Spinal cord (tissue), 10 donors: ENCODE measurements around the gene IGF2R. TPM values are rescaled to one million over a fixed set of nuclear protein-coding genes. Genes with fewer than 3 reads are reported as not detected.

Experiments
- DNase-seq, 6 donors: peaks; one replicate each; pipeline versions ENCODE4 v3.0.0 to v3.0.0-alpha.2; 2013 to 2015; ENCODE audit warnings: low spot score in 6 of 6, low read depth in 4 of 6
- H3K27ac ChIP-seq: one replicate; pipeline ENCODE4 v1.5.1; 2013; ENCODE audit warnings: low read depth, low read length, control low read depth
- H3K27me3 ChIP-seq: one replicate; pipeline ENCODE4 v1.6.1; 2013; ENCODE audit warnings: low read length; ENCODE audit not compliant: control insufficient read depth, insufficient read depth
- H3K36me3 ChIP-seq: one replicate; pipeline ENCODE4 v1.6.1; 2013; ENCODE audit warnings: low read length; ENCODE audit not compliant: control insufficient read depth, insufficient read depth
- H3K4me1 ChIP-seq: one replicate; pipeline ENCODE4 v1.6.1; 2013; ENCODE audit warnings: low read length; ENCODE audit not compliant: control insufficient read depth, insufficient read depth
- H3K4me3 ChIP-seq: one replicate; pipeline ENCODE4 v1.5.1; 2013; ENCODE audit warnings: low read depth, low read length, control low read depth
- H3K9me3 ChIP-seq: one replicate; pipeline ENCODE4 v1.6.1; 2013; ENCODE audit warnings: low read length; ENCODE audit not compliant: control insufficient read depth, insufficient read depth
- WGBS: methylation state at CpG from one replicate; pipeline ENCODE4 v1.1.5; 2013; ENCODE audit warnings: missing lambda C conversion rate; ENCODE audit not compliant: insufficient coverage; 5-methylcytosine and 5-hydroxymethylcytosine counted together
- polyA plus RNA-seq, 2 donors: library from polyadenylated mRNA; unstranded; fragments of 120-200 nt; gene quantifications; one replicate each; pipeline ENCODE4 v1.2.1, GENCODE V29; 2013; ENCODE audit not compliant: insufficient read length in 2 of 2
- total RNA-seq, 2 donors: library from RNA; depleted of rRNA in 1 of 2; stranded (reverse); fragments of 120-200 nt in 1 of 2; fragments of >200 nt in 1 of 2; gene quantifications; one replicate each; pipeline versions ENCODE4 v1.2.3 to v1.2.4, GENCODE V29; 2013 to 2014
- donor health status: healthy.

Gene IGF2R
- total and polyA plus RNA-seq, 4 donors = 23.8 to 53.0 (median 31.1) TPM

- Histone ChIP-seq H3K27ac (no peak overlapping the region), H3K27me3 (no peaks in the 10 kb centered on the region), H3K4me3 (no peak overlapping the region), H3K9me3 (no peaks in the 10 kb centered on the region), H3K4me1 (peaks cover 5% of the 10 kb centered on the region), H3K36me3 (no peaks in the 10 kb centered on the region)
- 69% methylated on average over 5 of the region's 10 CpGs for WGBS
- no peak for DNase-seq
Observed at GRCh38 chr6:159989492-159990480, 20.9 kb downstream of the IGF2R start.

- DNase-seq = no peak
- H3K4me3 ChIP-seq = no peak overlapping the region
- H3K27ac ChIP-seq = no peak overlapping the region
- no peaks in the 10 kb centered on the region for H3K27me3 ChIP-seq
- H3K9me3 ChIP-seq = no peaks in the 10 kb centered on the region
- peaks cover 5% of the 10 kb centered on the region for H3K4me1 ChIP-seq
- no peaks in the 10 kb centered on the region for H3K36me3 ChIP-seq
- WGBS = no CpG with 5 or more reads among the region's 1 CpG
Observed at GRCh38 chr6:159992366-159992765, 23.5 kb downstream of the IGF2R start.

GRCh38 chr6:159995405-159995804, 26.5 kb downstream of the IGF2R start:
- no peak overlapping the region for H3K4me3 ChIP-seq
- no peaks in the 10 kb centered on the region for H3K36me3 ChIP-seq
- WGBS = no CpG with 5 or more reads among the region's 2 CpGs
- no peaks in the 10 kb centered on the region for H3K9me3 ChIP-seq
- no peak overlapping the region for H3K27ac ChIP-seq
- no peaks in the 10 kb centered on the region for H3K27me3 ChIP-seq
- H3K4me1 ChIP-seq = no peaks in the 10 kb centered on the region
- DNase-seq = no peak

- no peak overlapping the region for H3K27ac ChIP-seq
- no peak for DNase-seq
- no peaks in the 10 kb centered on the region for H3K27me3 ChIP-seq
- no peaks in the 10 kb centered on the region for H3K9me3 ChIP-seq
- WGBS = 89% methylated on average over 5 of the region's 5 CpGs
- H3K4me1 ChIP-seq = no peaks in the 10 kb centered on the region
- H3K4me3 ChIP-seq = no peak overlapping the region
- no peaks in the 10 kb centered on the region for H3K36me3 ChIP-seq
Observed at GRCh38 chr6:159996087-159996622, 27.3 kb downstream of the IGF2R start.

GRCh38 chr6:159996626-159997497, 28.0 kb downstream of the IGF2R start:
- no peak for DNase-seq
- Histone ChIP-seq H3K4me3 (no peak overlapping the region), H3K27ac (no peak overlapping the region), H3K4me1 (no peaks in the 10 kb centered on the region), H3K27me3 (no peaks in the 10 kb centered on the region), H3K36me3 (no peaks in the 10 kb centered on the region), H3K9me3 (no peaks in the 10 kb centered on the region)
- 94% methylated on average over 10 of the region's 12 CpGs for WGBS

- H3K9me3 ChIP-seq = no peaks in the 10 kb centered on the region
- 81% methylated on average over 6 of the region's 11 CpGs for WGBS
- H3K4me1 ChIP-seq = no peaks in the 10 kb centered on the region
- DNase-seq = no peak
- H3K4me3 ChIP-seq = no peak overlapping the region
- no peaks in the 10 kb centered on the region for H3K36me3 ChIP-seq
- H3K27ac ChIP-seq = no peak overlapping the region
- no peaks in the 10 kb centered on the region for H3K27me3 ChIP-seq
Observed at GRCh38 chr6:159997498-159998101, 28.7 kb downstream of the IGF2R start.

GRCh38 chr6:159998538-159998937, 29.7 kb downstream of the IGF2R start:
- Histone ChIP-seq H3K4me3 (no peak overlapping the region), H3K9me3 (no peaks in the 10 kb centered on the region), H3K36me3 (no peaks in the 10 kb centered on the region), H3K4me1 (no peaks in the 10 kb centered on the region), H3K27ac (no peak overlapping the region), H3K27me3 (no peaks in the 10 kb centered on the region)
- no peak for DNase-seq
- WGBS = no CpG with 5 or more reads among the region's 2 CpGs

GRCh38 chr6:159999240-159999671, 30.4 kb downstream of the IGF2R start:
- DNase-seq = no peak
- 94% methylated on average over 4 of the region's 6 CpGs for WGBS
- H3K4me1 ChIP-seq = peaks cover 2% of the 10 kb centered on the region
- no peak overlapping the region for H3K27ac ChIP-seq
- H3K36me3 ChIP-seq = peaks cover 3% of the 10 kb centered on the region
- no peaks in the 10 kb centered on the region for H3K9me3 ChIP-seq
- no peaks in the 10 kb centered on the region for H3K27me3 ChIP-seq
- H3K4me3 ChIP-seq = no peak overlapping the region

- WGBS = 58% methylated on average over 5 of the region's 8 CpGs
- no peak for DNase-seq
- Histone ChIP-seq H3K9me3 (no peaks in the 10 kb centered on the region), H3K4me1 (peaks cover 12% of the 10 kb centered on the region), H3K27ac (no peak overlapping the region), H3K27me3 (no peaks in the 10 kb centered on the region), H3K36me3 (peaks cover 6% of the 10 kb centered on the region), H3K4me3 (no peak overlapping the region)
Observed at GRCh38 chr6:160000280-160000704, 31.4 kb downstream of the IGF2R start.
